Spleen (tissue), 11 donors: Measurements from ENCODE around the gene MLKL. TPM values are rescaled to one million over a fixed set of nuclear protein-coding genes. Genes with fewer than 3 reads are reported as not detected.
"Not testable (repeated sequence)": the region's sequence is repeated elsewhere in the genome, so short reads cannot be mapped to it uniquely, and the experiment has no call there.

Experiments used
- DNase-seq: peaks from one replicate; pipeline ENCODE4 v3.0.0-alpha.2; 2020
- H3K27ac ChIP-seq, 8 donors: fragments of 200-600 bp; sonication (generic) in 7 of 8; 1 replicate in 4 of 8; 2 replicates in 4 of 8; pipeline versions ENCODE4 v1.5.0 to v1.8.0; 2016 to 2021; ENCODE audit warnings: inconsistent platforms in 4 of 8, mild to moderate bottlenecking in 4 of 8, moderate library complexity in 1 of 8
- H3K27me3 ChIP-seq, 7 donors: fragments of 200-600 bp; sonication (generic) in 6 of 7; replicated peaks in 1 of 7; 1 replicate in 4 of 7; 2 replicates in 3 of 7; pipeline versions ENCODE4 v1.5.0 to v1.8.0; 2016 to 2021; ENCODE audit warnings: inconsistent platforms in 3 of 7, mild to moderate bottlenecking in 1 of 7
- H3K36me3 ChIP-seq, 6 donors: fragments of 200-600 bp; sonication (generic) in 5 of 6; 1 replicate in 4 of 6; 2 replicates in 2 of 6; pipeline versions ENCODE4 v1.5.0 to v1.8.0; 2016 to 2021; ENCODE audit warnings: inconsistent platforms in 2 of 6
- H3K4me1 ChIP-seq, 6 donors: fragments of 200-600 bp; sonication (generic) in 5 of 6; 1 replicate in 3 of 6; 2 replicates in 3 of 6; pipeline versions ENCODE4 v1.5.0 to v1.8.0; 2016 to 2021; ENCODE audit warnings: inconsistent platforms in 3 of 6
- H3K4me3 ChIP-seq, 8 donors: fragments of 200-600 bp; sonication (generic) in 7 of 8; 1 replicate in 4 of 8; 2 replicates in 4 of 8; pipeline versions ENCODE4 v1.5.0 to v1.8.0; 2016 to 2021; ENCODE audit warnings: inconsistent platforms in 4 of 8, mild to moderate bottlenecking in 4 of 8, moderate library complexity in 2 of 8
- H3K9me3 ChIP-seq, 8 donors: fragments of 200-600 bp; sonication (generic) in 7 of 8; 1 replicate in 4 of 8; 2 replicates in 4 of 8; pipeline versions ENCODE4 v1.5.0 to v1.8.0; 2016 to 2021; ENCODE audit warnings: inconsistent platforms in 4 of 8
- POLR2A ChIP-seq, 3 donors: fragments of 450-650 bp; IDR thresholded peaks; one replicate each; pipeline ENCODE4 v1.5.1; 2017; ENCODE audit warnings: antibody characterized with exemption in 3 of 3, mild to moderate bottlenecking in 1 of 3
- POLR2AphosphoS5 ChIP-seq, 3 donors: sonication (generic); formaldehyde crosslinking; IDR thresholded peaks; one replicate each; pipeline ENCODE4 v1.5.1; 2017; ENCODE audit warnings: antibody characterized with exemption in 3 of 3
- WGBS, 5 donors: extraction: QIAGEN DNeasy Blood & Tissue Kit in 3 of 5; methylation state at CpG; one replicate each; pipeline versions ENCODE4 v1.1.5 to v1.1.7; 2013 to 2018; 5-methylcytosine and 5-hydroxymethylcytosine counted together
- intact Hi-C: fragments of 100-400 bp; cut with DNase I; formaldehyde crosslinking; loops from one replicate; pipeline ENCODE4 v1.15.0; 2023; ENCODE audit warnings: low total_unique reads
- polyA plus RNA-seq, 3 donors: library from polyadenylated mRNA; stranded (reverse); fragments of 200-250 nt; gene quantifications; one replicate each; pipeline ENCODE4 v1.2.1, GENCODE V29; 2013
- total RNA-seq, 7 donors: library from RNA; depleted of rRNA in 3 of 7; stranded (reverse); fragments of >200 nt in 3 of 7; fragmentation: NEBNext Ultra II Directional in 4 of 7; extraction: Animal tissue kit (Norgen Biotek cat#: 25700) in 4 of 7; gene quantifications; one replicate each; pipeline versions ENCODE4 v1.1.0 to v1.2.1, GENCODE V29; 2016 to 2021
- TF ChIP-seq, protein P1 (sequence below), 11 experiments: fragments of 200-600 bp in 7 of 11; fragments of 450-650 bp in 4 of 11; sonication (generic) in 4 of 11; IDR thresholded peaks in 8 of 11; conservative IDR thresholded peaks in 3 of 11; 1 replicate in 7 of 11; 2 replicates in 4 of 11; pipeline versions ENCODE4 v1.4.0 to v1.8.0; 2016 to 2021; ENCODE audit warnings: antibody characterized with exemption in 11 of 11, inconsistent platforms in 4 of 11, mild to moderate bottlenecking in 1 of 11
- donor health status: healthy with polysubstance abuse.
- donor health status: DM: no; HTN: no; CAD: no; lungs with moderate emphysema.
- donor health status: DM: no; HTN: no; CAD: no.
- donor health status: Bipolar disorder and iron deficiency.
- donor health status: healthy.
- donor health status: DM: no; HTN: no; CAD: no.
- donor health status: DM: yes; HTN: yes; CAD: no.

MLKL gene
- total and polyA plus RNA-seq, 10 donors = 21.4 to 69.6 (median 50.5) TPM

- Histone ChIP-seq H3K27ac (no peak overlapping the region), H3K9me3 (peaks cover 2 to 14% (median 11%) of the 10 kb centered on the region in 8 donors), H3K4me3 (no peak overlapping the region), H3K36me3 (no peaks in the 10 kb centered on the region), H3K27me3 (peaks cover 0 to 16% (median 0%) of the 10 kb centered on the region in 7 donors), H3K4me1 (peaks cover 0 to 8% (median 0%) of the 10 kb centered on the region in 6 donors)
- no peak for DNase-seq
- TF ChIP-seq POLR2AphosphoS5 (IDR thresholded peaks at IDR 0.05) (no peak), POLR2A (IDR thresholded peaks at IDR 0.05) (no peak)
- TF ChIP-seq, protein P1, sequence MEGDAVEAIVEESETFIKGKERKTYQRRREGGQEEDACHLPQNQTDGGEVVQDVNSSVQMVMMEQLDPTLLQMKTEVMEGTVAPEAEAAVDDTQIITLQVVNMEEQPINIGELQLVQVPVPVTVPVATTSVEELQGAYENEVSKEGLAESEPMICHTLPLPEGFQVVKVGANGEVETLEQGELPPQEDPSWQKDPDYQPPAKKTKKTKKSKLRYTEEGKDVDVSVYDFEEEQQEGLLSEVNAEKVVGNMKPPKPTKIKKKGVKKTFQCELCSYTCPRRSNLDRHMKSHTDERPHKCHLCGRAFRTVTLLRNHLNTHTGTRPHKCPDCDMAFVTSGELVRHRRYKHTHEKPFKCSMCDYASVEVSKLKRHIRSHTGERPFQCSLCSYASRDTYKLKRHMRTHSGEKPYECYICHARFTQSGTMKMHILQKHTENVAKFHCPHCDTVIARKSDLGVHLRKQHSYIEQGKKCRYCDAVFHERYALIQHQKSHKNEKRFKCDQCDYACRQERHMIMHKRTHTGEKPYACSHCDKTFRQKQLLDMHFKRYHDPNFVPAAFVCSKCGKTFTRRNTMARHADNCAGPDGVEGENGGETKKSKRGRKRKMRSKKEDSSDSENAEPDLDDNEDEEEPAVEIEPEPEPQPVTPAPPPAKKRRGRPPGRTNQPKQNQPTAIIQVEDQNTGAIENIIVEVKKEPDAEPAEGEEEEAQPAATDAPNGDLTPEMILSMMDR (IDR thresholded peaks at IDR 0.05 in 8 of 11, conservative IDR thresholded peaks at IDR 0.05 in 3 of 11) = no peak
- 86 to 95% (median 92%) methylated on average over 12 of the region's 12 CpGs for WGBS, 5 donors
- intact Hi-C loops = no loop called here
Measured at GRCh38 chr16:74725651-74726455, 25.2 kb upstream of the MLKL start.

DNA sequence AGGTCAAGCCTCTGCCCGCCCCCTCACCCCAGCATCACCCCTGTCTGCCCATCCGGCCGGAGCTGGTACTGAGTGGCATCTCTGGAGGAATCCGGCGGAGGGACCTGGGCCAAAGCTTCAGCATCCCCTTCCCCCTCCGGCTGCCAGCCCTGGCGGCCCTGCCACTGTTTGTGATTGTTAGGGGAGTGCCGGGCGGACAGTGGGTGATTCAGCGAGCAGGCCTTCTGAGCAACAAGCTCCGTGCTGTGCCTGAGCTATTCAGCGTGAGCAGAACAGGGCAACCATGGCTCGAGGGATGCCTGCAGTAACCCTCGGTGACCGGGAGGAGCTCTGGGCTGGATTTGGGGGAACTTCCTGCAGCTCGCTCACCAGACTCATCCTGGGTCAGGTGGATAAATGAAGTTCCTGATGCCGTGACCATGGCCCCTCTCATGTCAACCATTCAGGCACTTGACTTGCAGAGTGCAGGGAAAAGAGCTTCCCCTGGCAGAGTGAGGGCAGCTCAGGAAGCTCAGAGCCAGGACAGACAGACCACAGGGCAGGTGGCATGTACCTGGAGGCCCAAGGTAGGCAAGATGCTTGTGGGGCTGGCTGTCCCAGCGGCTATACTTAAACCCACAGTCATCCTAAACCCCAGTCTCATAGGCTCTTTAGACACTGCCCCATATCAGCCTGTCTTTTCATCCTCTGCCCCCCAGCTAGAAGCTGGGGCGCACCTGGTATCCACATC, 24.3 kb upstream of the MLKL start:
- 72 to 85% (median 77%) methylated on average over 10 to 19 of the region's 19 CpGs for WGBS, 5 donors
- DNase-seq = no peak
- intact Hi-C loops = no loop called here
- no peak overlapping the region for H3K4me3 ChIP-seq
- peaks cover 0 to 3% (median 0%) of the 10 kb centered on the region in 6 donors for H3K4me1 ChIP-seq
- H3K27ac ChIP-seq = no peak overlapping the region
- H3K36me3 ChIP-seq = no peaks in the 10 kb centered on the region
- H3K9me3 ChIP-seq = peaks cover 2 to 14% (median 11%) of the 10 kb centered on the region in 8 donors
- H3K27me3 ChIP-seq = peaks cover 0 to 16% (median 0%) of the 10 kb centered on the region in 7 donors
- TF ChIP-seq POLR2AphosphoS5 (IDR thresholded peaks at IDR 0.05) (no peak), POLR2A (IDR thresholded peaks at IDR 0.05) (no peak)

DNA sequence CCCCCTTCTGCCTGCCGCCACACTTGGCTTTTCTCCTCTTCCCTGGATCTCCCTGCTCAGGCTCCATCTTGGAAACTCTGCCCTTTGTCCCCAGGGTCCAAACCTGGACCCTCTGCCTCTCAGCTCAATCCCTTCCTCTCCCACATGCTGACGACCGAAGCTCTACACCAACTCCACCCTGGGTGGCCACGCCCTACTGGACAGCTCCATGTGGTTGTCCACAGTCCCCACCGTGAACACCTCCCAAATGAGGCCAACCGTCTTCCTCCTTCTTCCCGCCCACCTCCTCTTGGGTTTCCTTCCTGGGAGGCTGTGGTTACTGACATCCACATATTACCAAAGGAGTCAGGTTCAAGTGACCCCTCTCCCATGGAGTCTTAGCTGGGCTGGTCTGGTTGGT, 22.6 kb upstream of the MLKL start:
- H3K4me3 ChIP-seq = no peak overlapping the region
- no peak for TF ChIP-seq POLR2AphosphoS5 (IDR thresholded peaks at IDR 0.05)
- TF ChIP-seq POLR2A (IDR thresholded peaks at IDR 0.05) = no peak
- TF ChIP-seq, protein P1 (IDR thresholded peaks at IDR 0.05 in 8 of 11, conservative IDR thresholded peaks at IDR 0.05 in 3 of 11) = no peak
- no peaks in the 10 kb centered on the region for H3K4me1 ChIP-seq
- intact Hi-C loops = no loop called here
- H3K27me3 ChIP-seq = peaks cover 0 to 16% (median 0%) of the 10 kb centered on the region in 7 donors
- peak; percentile 33 for DNase-seq
- WGBS, 5 donors = 48 to 78% (median 58%) methylated on average over 7 of the region's 7 CpGs
- no peaks in the 10 kb centered on the region for H3K36me3 ChIP-seq
- H3K9me3 ChIP-seq = peaks cover 2 to 14% (median 11%) of the 10 kb centered on the region in 8 donors
- no peak overlapping the region for H3K27ac ChIP-seq

GRCh38 chr16:74722156-74722555, 21.5 kb upstream of the MLKL start:
- H3K9me3 ChIP-seq, H3K4me3 ChIP-seq, intact Hi-C loops, H3K36me3 ChIP-seq, DNase-seq, H3K4me1 ChIP-seq, H3K27ac ChIP-seq: not testable (repeated sequence)
- 77 to 94% (median 91%) methylated on average over 2 of the region's 2 CpGs for WGBS, 5 donors
- H3K27me3 ChIP-seq = peaks cover 0 to 16% (median 0%) of the 10 kb centered on the region in 7 donors

GRCh38 chr16:74721716-74722115, 21.1 kb upstream of the MLKL start:
- intact Hi-C loops = no loop called here

More at GRCh38 chr16:74721716-74722115, 21.1 kb upstream of the MLKL start:
- WGBS, 5 donors = 69 to 80% (median 71%) methylated on average over 11 of the region's 11 CpGs
- peaks cover under 1 to 5% (median 2%) of the 10 kb centered on the region in 8 donors for H3K9me3 ChIP-seq
- DNase-seq = peak; percentile 34
- no peak overlapping the region for H3K27ac ChIP-seq
- TF ChIP-seq POLR2A (IDR thresholded peaks at IDR 0.05) (no peak), POLR2AphosphoS5 (IDR thresholded peaks at IDR 0.05) (no peak)
- TF ChIP-seq, protein P1 (IDR thresholded peaks at IDR 0.05 in 8 of 11, conservative IDR thresholded peaks at IDR 0.05 in 3 of 11) = no peak
- H3K4me3 ChIP-seq = no peak overlapping the region
- H3K36me3 ChIP-seq = no peaks in the 10 kb centered on the region
- H3K27me3 ChIP-seq = peaks cover 0 to 16% (median 0%) of the 10 kb centered on the region in 7 donors
- no peaks in the 10 kb centered on the region for H3K4me1 ChIP-seq
